ENCODE measurements around the gene ACTN4.

GRCh38 chr19:38744298-38744681 is 96.8 kb downstream of the ACTN4 start, which contains the start of gene CAPN12:
- TF ChIP-seq, protein P1, sequence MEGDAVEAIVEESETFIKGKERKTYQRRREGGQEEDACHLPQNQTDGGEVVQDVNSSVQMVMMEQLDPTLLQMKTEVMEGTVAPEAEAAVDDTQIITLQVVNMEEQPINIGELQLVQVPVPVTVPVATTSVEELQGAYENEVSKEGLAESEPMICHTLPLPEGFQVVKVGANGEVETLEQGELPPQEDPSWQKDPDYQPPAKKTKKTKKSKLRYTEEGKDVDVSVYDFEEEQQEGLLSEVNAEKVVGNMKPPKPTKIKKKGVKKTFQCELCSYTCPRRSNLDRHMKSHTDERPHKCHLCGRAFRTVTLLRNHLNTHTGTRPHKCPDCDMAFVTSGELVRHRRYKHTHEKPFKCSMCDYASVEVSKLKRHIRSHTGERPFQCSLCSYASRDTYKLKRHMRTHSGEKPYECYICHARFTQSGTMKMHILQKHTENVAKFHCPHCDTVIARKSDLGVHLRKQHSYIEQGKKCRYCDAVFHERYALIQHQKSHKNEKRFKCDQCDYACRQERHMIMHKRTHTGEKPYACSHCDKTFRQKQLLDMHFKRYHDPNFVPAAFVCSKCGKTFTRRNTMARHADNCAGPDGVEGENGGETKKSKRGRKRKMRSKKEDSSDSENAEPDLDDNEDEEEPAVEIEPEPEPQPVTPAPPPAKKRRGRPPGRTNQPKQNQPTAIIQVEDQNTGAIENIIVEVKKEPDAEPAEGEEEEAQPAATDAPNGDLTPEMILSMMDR (IDR thresholded peaks at IDR 0.05): no peak
- TF ChIP-seq POLR2A (IDR thresholded peaks at IDR 0.05): no peak
